22Rv1 (cell line): ENCODE measurements around the gene PDXK.

Experiments used
- CTCF ChIP-seq: fragments of 450-650 bp; IDR thresholded peaks from 2 replicates; pipeline ENCODE4 v1.5.1; 2017; ENCODE audit warnings: mild to moderate bottlenecking
- ZFX ChIP-seq: fragments of 450-650 bp; IDR thresholded peaks from 2 replicates; pipeline ENCODE4 v1.6.1; 2017; ENCODE audit warnings: antibody characterized with exemption, borderline replicate concordance

DNA sequence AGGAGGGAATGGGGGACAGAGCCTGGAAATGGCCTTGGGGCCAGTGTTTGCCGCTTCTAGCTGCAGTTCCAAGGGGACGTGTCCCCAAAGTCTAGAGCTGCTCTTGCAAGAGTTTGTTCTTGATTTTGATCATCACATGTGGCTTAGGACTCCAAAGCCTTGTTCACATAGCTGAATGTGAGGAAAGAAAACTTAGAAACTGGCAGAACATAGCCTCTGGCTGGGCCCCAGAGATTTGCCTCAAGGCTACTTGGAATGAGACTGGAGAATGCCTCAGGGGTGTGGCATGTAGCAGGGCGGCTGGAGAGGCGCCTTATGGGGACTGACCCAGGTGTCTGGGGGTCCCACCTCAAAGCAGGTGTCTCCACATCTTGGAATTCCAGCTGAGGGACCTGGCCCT is 2.3 kb downstream of the PDXK start:
- TF ChIP-seq CTCF (no peak), ZFX (no peak)
